ENCODE measurements around the gene HTT.
"Not testable (repeated sequence)": the region's sequence is repeated elsewhere in the genome, so short reads cannot be mapped to it uniquely, and the experiment has no call there.

DNA sequence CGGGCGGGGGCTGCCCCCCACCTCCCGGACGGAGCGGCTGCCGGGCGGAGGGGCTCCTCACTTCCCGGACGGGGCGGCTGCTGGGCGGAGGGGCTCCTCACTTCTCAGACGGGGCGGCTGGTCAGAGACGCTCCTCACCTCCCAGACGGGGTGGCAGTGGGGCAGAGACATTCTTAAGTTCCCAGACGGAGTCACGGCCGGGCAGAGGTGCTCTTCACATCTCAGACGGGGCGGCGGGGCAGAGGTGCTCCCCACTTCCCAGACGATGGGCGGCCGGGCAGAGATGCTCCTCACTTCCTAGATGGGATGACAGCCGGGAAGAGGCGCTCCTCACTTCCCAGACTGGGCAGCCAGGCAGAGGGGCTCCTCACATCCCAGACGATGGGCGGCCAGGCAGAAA, 20.2 kb downstream of the HTT start:
- TF ChIP-seq, protein P1, sequence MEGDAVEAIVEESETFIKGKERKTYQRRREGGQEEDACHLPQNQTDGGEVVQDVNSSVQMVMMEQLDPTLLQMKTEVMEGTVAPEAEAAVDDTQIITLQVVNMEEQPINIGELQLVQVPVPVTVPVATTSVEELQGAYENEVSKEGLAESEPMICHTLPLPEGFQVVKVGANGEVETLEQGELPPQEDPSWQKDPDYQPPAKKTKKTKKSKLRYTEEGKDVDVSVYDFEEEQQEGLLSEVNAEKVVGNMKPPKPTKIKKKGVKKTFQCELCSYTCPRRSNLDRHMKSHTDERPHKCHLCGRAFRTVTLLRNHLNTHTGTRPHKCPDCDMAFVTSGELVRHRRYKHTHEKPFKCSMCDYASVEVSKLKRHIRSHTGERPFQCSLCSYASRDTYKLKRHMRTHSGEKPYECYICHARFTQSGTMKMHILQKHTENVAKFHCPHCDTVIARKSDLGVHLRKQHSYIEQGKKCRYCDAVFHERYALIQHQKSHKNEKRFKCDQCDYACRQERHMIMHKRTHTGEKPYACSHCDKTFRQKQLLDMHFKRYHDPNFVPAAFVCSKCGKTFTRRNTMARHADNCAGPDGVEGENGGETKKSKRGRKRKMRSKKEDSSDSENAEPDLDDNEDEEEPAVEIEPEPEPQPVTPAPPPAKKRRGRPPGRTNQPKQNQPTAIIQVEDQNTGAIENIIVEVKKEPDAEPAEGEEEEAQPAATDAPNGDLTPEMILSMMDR (IDR thresholded peaks at IDR 0.05; ENCODE audit: poor library complexity, severe bottlenecking), result not testable (repeated sequence)
- TF ChIP-seq, protein P2, sequence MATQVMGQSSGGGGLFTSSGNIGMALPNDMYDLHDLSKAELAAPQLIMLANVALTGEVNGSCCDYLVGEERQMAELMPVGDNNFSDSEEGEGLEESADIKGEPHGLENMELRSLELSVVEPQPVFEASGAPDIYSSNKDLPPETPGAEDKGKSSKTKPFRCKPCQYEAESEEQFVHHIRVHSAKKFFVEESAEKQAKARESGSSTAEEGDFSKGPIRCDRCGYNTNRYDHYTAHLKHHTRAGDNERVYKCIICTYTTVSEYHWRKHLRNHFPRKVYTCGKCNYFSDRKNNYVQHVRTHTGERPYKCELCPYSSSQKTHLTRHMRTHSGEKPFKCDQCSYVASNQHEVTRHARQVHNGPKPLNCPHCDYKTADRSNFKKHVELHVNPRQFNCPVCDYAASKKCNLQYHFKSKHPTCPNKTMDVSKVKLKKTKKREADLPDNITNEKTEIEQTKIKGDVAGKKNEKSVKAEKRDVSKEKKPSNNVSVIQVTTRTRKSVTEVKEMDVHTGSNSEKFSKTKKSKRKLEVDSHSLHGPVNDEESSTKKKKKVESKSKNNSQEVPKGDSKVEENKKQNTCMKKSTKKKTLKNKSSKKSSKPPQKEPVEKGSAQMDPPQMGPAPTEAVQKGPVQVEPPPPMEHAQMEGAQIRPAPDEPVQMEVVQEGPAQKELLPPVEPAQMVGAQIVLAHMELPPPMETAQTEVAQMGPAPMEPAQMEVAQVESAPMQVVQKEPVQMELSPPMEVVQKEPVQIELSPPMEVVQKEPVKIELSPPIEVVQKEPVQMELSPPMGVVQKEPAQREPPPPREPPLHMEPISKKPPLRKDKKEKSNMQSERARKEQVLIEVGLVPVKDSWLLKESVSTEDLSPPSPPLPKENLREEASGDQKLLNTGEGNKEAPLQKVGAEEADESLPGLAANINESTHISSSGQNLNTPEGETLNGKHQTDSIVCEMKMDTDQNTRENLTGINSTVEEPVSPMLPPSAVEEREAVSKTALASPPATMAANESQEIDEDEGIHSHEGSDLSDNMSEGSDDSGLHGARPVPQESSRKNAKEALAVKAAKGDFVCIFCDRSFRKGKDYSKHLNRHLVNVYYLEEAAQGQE (IDR thresholded peaks at IDR 0.05; ENCODE audit: borderline replicate concordance), result not testable (repeated sequence)
- TF ChIP-seq EZH2 (IDR thresholded peaks at IDR 0.05; ENCODE audit: borderline replicate concordance, insufficient read depth, low read length, poor library complexity, severe bottlenecking); SMC3 (conservative IDR thresholded peaks at IDR 0.05; ENCODE audit: poor library complexity); TAF1 (IDR thresholded peaks at IDR 0.05; ENCODE audit: low read depth); POLR2AphosphoS5 (IDR thresholded peaks at IDR 0.05); RAD21 (conservative IDR thresholded peaks at IDR 0.05): not testable (repeated sequence)
